Right lobe of liver (tissue), 4 donors: ENCODE data around the gene DNAI4.

ENCODE experiments used
- POLR2A ChIP-seq: fragments of 450-650 bp; IDR thresholded peaks from one replicate; pipeline ENCODE4 v1.6.1; 2017; ENCODE audit warnings: antibody characterized with exemption, mild to moderate bottlenecking
- TF ChIP-seq, protein P1 (sequence below), 4 donors: fragments of 200-600 bp in 3 of 4; fragments of 450-650 bp in 1 of 4; IDR thresholded peaks; one replicate each; pipeline versions ENCODE4 v1.5.1 to v1.8.0; 2016 to 2022; ENCODE audit warnings: antibody characterized with exemption in 4 of 4, mild to moderate bottlenecking in 2 of 4
- donor health status: DM: no; HTN: no; CAD: no.
- donor health status: DM: no; HTN: no; CAD: no.
- donor health status: DM: no; HTN: yes; CAD: no.

DNA sequence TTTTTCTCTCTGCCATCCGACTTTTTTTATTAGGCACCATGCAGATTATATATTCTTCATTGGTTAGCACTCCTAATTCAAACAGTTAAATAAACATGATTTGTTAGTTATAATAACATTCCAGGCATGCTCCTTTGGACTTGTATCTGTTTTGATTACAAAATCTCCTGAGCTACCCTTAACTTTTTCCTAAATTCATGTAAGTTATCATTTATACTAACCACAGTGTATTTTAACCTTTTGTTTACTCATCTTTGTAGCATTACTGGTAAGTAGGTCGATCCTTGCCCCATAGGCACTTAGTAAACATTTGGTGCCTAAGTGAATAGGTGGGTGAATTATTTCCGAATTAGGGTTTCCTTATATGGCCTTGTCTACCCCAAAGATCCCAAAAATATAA lies 43.9 kb upstream of the DNAI4 start:
- TF ChIP-seq, protein P1, sequence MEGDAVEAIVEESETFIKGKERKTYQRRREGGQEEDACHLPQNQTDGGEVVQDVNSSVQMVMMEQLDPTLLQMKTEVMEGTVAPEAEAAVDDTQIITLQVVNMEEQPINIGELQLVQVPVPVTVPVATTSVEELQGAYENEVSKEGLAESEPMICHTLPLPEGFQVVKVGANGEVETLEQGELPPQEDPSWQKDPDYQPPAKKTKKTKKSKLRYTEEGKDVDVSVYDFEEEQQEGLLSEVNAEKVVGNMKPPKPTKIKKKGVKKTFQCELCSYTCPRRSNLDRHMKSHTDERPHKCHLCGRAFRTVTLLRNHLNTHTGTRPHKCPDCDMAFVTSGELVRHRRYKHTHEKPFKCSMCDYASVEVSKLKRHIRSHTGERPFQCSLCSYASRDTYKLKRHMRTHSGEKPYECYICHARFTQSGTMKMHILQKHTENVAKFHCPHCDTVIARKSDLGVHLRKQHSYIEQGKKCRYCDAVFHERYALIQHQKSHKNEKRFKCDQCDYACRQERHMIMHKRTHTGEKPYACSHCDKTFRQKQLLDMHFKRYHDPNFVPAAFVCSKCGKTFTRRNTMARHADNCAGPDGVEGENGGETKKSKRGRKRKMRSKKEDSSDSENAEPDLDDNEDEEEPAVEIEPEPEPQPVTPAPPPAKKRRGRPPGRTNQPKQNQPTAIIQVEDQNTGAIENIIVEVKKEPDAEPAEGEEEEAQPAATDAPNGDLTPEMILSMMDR (IDR thresholded peaks at IDR 0.05): no peak
- no peak for TF ChIP-seq POLR2A
